HG02943 (cell line): ENCODE measurements around the gene RNF121.
A peak's percentile ranks its signal among the peaks of the same experiment; 100 is the strongest.

Experiments used
- ATAC-seq: cut with Tn5 transposase; IDR thresholded peaks from one replicate; pipeline ENCODE4 v1.9.1; 2021; ENCODE audit warnings: mild to moderate bottlenecking, low read depth, moderate library complexity; ENCODE audit not compliant: unreplicated experiment

RNF121 gene

DNA sequence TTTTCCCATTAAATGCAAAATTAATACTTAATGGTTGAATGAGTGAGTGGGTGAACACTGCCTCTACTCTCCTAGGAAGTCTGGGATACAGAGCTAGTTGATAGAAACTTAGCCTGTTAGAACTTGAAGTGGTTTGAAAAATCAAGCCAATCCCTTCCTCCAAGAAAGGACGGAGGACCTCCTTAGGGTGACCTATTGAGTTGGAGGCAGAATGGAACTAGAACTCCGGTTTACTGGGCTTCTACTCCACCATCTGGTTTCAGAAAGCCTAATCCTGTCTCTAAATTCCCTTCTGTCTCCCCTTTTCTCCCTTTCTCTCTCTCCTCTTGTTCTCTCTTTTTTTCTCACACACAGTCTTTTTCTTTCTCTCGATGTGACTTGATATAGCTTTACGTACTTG, 50.2 kb downstream of the RNF121 start:
- no peak for ATAC-seq

- ATAC-seq: no peak
Observed at GRCh38 chr11:71979602-71980001, 50.8 kb downstream of the RNF121 start.

- ATAC-seq: no peak
Observed at GRCh38 chr11:71986131-71986530, 57.3 kb downstream of the RNF121 start.

- no peak for ATAC-seq
Observed at GRCh38 chr11:71987521-71987920, 58.7 kb downstream of the RNF121 start.

- ATAC-seq: no peak
Observed at GRCh38 chr11:71988050-71988449, 59.2 kb downstream of the RNF121 start.

DNA sequence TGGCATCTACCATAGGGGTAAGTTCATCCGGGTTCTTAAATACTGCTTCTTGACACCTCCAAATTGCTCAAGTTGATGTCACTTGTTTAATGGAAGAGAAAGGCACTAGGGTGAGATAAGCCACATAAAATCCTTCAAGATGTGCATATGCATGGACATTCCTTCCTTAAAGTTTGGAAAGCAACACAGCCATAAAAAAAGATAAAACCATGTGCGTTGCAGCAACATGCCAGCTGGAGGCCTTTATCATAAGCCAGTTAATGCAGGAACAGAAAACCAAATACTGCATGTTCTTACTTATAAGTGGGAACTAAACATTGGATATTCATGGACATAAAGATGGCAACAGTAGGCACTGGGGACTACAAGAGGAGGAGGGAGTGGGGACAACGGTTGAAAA, 61.9 kb downstream of the RNF121 start:
- no peak for ATAC-seq

DNA sequence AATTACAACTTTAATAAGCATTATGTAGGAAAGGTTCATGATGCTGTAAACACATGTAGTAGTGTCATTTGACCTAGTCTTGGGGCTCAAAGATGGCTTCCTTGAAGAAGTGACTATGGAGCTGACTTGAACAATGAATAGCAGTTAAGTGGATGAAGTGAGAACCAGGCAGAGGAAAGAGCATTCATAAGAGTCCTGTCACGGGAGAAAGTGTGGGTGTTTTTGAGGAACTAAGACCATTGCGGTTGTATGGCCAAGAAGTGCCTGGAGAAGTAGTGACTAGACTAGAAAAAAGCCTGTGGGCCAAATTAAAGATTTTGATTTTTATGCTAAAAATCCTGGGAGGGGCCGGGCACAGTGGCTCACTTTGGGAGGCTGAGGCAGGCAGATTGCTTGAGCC, 62.6 kb downstream of the RNF121 start:
- peak; percentile 64 for ATAC-seq

DNA sequence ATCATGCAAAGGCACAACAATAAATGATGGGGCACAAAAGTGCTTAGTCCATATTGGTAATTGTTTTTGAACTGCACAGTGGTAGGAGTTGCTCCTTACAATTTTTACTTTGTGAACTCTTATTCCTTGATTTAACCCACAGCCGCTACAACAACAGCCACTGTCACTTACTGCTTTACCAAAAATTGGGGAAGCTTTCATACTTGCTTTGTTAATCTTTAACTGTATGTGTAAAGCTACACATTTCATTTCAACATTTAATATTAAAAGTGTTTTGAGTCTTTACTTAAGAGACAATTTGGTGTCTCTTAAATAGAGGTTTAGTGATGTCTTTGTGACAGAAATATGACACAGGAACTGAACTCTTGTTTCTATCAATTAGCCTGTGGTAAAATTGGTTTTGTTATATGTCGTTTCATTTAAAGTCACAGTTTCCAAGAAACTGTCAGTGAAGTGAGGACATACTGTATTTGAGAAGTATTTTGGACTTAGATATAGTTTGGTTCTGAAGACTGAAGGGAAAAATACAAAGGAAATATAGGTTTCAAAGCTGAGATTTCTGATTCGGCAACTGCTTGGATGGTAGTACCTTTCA, 63.4 kb downstream of the RNF121 start:
- no peak for ATAC-seq

- ATAC-seq: no peak
Observed at GRCh38 chr11:71994786-71995185, 65.9 kb downstream of the RNF121 start.

DNA sequence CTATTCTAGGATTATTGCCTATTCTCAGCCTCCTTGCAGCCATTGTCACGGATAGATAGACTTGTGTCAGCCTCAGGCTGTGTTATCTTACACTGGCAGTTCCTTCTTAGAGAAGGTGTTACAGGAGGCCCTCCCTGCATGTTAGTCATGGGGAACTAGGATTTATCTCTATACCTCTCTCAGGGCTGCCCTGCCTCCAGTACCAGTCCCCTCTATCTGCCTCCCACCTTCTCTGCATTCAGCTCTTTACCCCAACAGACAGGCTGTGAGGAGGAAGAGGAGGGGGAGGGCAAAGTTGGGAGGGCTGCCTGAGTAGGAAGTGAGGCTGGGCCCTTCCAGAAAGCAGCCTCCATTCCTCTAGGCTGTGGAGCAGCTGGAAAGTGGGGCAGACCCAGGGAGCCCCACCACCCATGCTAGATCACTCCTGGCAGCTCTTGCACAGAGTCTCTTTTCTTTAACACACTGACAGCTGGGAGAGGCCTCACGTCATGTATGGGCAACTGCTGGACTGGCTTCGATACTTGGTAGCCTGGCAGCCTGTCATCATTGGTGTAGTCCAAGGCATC, 67.0 kb downstream of the RNF121 start:
- no peak for ATAC-seq

DNA sequence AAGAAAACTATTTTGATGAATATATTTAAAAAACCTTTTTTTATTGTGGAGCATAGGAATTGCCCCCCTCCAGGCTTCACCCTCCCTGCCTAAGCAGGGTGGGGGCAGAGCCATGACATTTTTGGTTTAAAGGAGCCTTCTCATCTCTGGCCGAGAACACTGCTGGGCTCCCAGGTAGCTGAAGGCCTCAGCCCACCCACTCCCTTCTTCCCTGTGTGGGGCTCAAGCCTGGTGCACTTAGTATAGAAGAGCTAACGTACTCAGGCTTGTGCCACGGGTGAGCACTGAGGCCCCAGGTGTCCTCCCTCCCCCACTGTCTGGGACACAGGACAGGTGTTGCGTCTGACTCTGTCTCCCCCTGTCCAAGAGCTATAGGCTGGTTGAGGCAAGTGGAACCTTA, 67.7 kb downstream of the RNF121 start:
- ATAC-seq: no peak

GRCh38 chr11:71996946-71997345, 68.1 kb downstream of the RNF121 start:
- no peak for ATAC-seq

- ATAC-seq: no peak
Observed at GRCh38 chr11:71997594-71997993, 68.7 kb downstream of the RNF121 start.

DNA sequence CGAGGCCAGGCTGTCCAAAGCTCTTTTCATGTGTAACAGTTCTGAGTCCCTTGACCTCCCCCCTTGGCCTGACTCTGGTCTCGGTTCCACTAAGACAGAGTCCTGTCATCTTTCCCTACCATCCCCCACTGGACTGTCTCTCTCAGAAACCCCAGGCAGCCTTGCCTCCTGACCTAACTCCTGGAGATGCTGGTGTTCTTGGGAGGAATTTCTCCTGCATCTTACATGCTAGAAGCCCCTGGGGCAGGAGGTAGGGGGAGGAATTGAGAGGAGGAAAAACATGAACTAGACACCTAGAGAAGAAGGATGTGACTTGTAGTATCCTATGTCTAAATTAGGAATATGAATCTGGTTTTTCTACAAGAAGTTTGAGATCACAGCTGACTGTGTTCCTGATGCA, 69.2 kb downstream of the RNF121 start:
- no peak for ATAC-seq

- no peak for ATAC-seq
Observed at GRCh38 chr11:71998649-71999310, 69.9 kb downstream of the RNF121 start, which contains the start of gene IL18BP. TSS of gene IL18BP (plus strand) at chr11:71998909. CDS start at chr11:71999985, 1,076 bp downstream.

DNA sequence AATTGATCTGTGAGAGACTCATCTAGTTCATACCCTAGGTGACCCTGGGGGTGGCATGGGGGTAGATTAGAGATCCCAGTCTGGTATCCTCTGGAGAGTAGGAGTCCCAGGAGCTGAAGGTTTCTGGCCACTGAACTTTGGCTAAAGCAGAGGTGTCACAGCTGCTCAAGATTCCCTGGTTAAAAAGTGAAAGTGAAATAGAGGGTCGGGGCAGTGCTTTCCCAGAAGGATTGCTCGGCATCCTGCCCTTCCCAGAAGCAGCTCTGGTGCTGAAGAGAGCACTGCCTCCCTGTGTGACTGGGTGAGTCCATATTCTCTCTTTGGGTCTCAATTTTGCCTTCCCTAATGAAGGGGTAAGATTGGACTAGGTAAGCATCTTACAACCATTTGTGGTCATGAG, 70.5 kb downstream of the RNF121 start:
- ATAC-seq: no peak

GRCh38 chr11:71999798-72000197, 71.0 kb downstream of the RNF121 start:
- no peak for ATAC-seq

- ATAC-seq: no peak
Observed at GRCh38 chr11:72000202-72000867, 71.5 kb downstream of the RNF121 start.

DNA sequence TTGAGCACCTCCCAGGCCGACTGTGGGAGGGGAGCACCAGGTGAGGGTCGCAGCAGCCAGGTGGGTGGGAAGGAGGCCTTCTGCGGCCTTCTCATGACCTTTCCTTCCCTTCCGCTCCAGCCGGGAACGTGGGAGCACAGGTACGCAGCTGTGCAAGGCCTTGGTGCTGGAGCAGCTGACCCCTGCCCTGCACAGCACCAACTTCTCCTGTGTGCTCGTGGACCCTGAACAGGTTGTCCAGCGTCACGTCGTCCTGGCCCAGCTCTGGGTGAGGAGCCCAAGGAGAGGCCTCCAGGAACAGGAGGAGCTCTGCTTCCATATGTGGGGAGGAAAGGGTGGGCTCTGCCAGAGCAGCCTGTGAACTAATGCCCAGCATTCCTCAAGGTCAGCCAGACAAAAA, 72.4 kb downstream of the RNF121 start:
- no peak for ATAC-seq

- no peak for ATAC-seq
Observed at GRCh38 chr11:72001834-72002591, 73.2 kb downstream of the RNF121 start.
